ENCODE results near the gene CDK18.

CDK18 gene

GRCh38 chr1:205526431-205526830 lies 22.0 kb downstream of the CDK18 start:
- no peak for DNase-seq (ENCODE audit: low read depth, low spot score)
- Histone ChIP-seq H3K36me3 (ENCODE audit: insufficient read depth, low read length) (no peaks in the 10 kb centered on the region), H3K4me3 (no peak overlapping the region), H3K9me3 (ENCODE audit: low read depth, low read length) (no peaks in the 10 kb centered on the region), H3K27ac (no peak overlapping the region), H3K9ac (ENCODE audit: insufficient read length) (no peak overlapping the region)
- TF ChIP-seq FOXP2 (optimal IDR thresholded peaks at IDR 0.05; ENCODE audit: control extremely low read depth, extremely low read length, insufficient read depth) (no peak), EZH2 (IDR thresholded peaks at IDR 0.05) (no peak), POLR2AphosphoS5 (IDR thresholded peaks at IDR 0.05; ENCODE audit: borderline replicate concordance, low read depth, low read length) (no peak)

GRCh38 chr1:205527931-205528330 lies 23.5 kb downstream of the CDK18 start:
- no peak for DNase-seq (ENCODE audit: low read depth, low spot score)
- Histone ChIP-seq H3K9ac (ENCODE audit: insufficient read length) (no peak overlapping the region), H3K4me3 (no peak overlapping the region), H3K27ac (no peak overlapping the region), H3K9me3 (ENCODE audit: low read depth, low read length) (no peaks in the 10 kb centered on the region), H3K36me3 (ENCODE audit: insufficient read depth, low read length) (no peaks in the 10 kb centered on the region)
- TF ChIP-seq FOXP2 (optimal IDR thresholded peaks at IDR 0.05; ENCODE audit: control extremely low read depth, extremely low read length, insufficient read depth) (no peak), EZH2 (IDR thresholded peaks at IDR 0.05) (no peak), POLR2AphosphoS5 (IDR thresholded peaks at IDR 0.05; ENCODE audit: borderline replicate concordance, low read depth, low read length) (no peak)

GRCh38 chr1:205528446-205528886 lies 24.0 kb downstream of the CDK18 start:
- Histone ChIP-seq H3K4me3 (peak overlapping the region; percentile 17; the same call in 1 of the 2 replicates), H3K36me3 (ENCODE audit: insufficient read depth, low read length) (no peaks in the 10 kb centered on the region), H3K9ac (ENCODE audit: insufficient read length) (no peak overlapping the region), H3K9me3 (ENCODE audit: low read depth, low read length) (no peaks in the 10 kb centered on the region), H3K27ac (no peak overlapping the region)
- no peak for DNase-seq (ENCODE audit: low read depth, low spot score)
- no peak for TF ChIP-seq FOXP2 (optimal IDR thresholded peaks at IDR 0.05; ENCODE audit: control extremely low read depth, extremely low read length, insufficient read depth)
- TF ChIP-seq POLR2AphosphoS5 (IDR thresholded peaks at IDR 0.05; ENCODE audit: borderline replicate concordance, low read depth, low read length): no peak
- TF ChIP-seq EZH2 (IDR thresholded peaks at IDR 0.05): no peak

GRCh38 chr1:205528887-205529825 lies 24.7 kb downstream of the CDK18 start:
- no peaks in the 10 kb centered on the region for H3K9me3 ChIP-seq (ENCODE audit: low read depth, low read length)
- no peak overlapping the region for H3K27ac ChIP-seq
- H3K4me3 ChIP-seq: peak overlapping the region; percentile 43
- H3K9ac ChIP-seq (ENCODE audit: insufficient read length): no peak overlapping the region
- TF ChIP-seq POLR2AphosphoS5 (IDR thresholded peaks at IDR 0.05; ENCODE audit: borderline replicate concordance, low read depth, low read length): no peak
- no peak for TF ChIP-seq FOXP2 (optimal IDR thresholded peaks at IDR 0.05; ENCODE audit: control extremely low read depth, extremely low read length, insufficient read depth)
- TF ChIP-seq EZH2 (IDR thresholded peaks at IDR 0.05): no peak
- H3K36me3 ChIP-seq (ENCODE audit: insufficient read depth, low read length): no peaks in the 10 kb centered on the region
- no peak for DNase-seq (ENCODE audit: low read depth, low spot score)

GRCh38 chr1:205530116-205530515 lies 25.6 kb downstream of the CDK18 start:
- Histone ChIP-seq H3K9me3 (ENCODE audit: low read depth, low read length) (no peaks in the 10 kb centered on the region), H3K36me3 (ENCODE audit: insufficient read depth, low read length) (no peaks in the 10 kb centered on the region), H3K27ac (no peak overlapping the region), H3K9ac (ENCODE audit: insufficient read length) (no peak overlapping the region), H3K4me3 (no peak overlapping the region)
- no peak for TF ChIP-seq POLR2AphosphoS5 (IDR thresholded peaks at IDR 0.05; ENCODE audit: borderline replicate concordance, low read depth, low read length)
- no peak for TF ChIP-seq FOXP2 (optimal IDR thresholded peaks at IDR 0.05; ENCODE audit: control extremely low read depth, extremely low read length, insufficient read depth)
- no peak for TF ChIP-seq EZH2 (IDR thresholded peaks at IDR 0.05)
- DNase-seq (ENCODE audit: low read depth, low spot score): no peak

- Histone ChIP-seq H3K4me3 (no peak overlapping the region), H3K27ac (no peak overlapping the region), H3K9me3 (ENCODE audit: low read depth, low read length) (no peaks in the 10 kb centered on the region), H3K9ac (ENCODE audit: insufficient read length) (no peak overlapping the region), H3K36me3 (ENCODE audit: insufficient read depth, low read length) (no peaks in the 10 kb centered on the region)
- DNase-seq (ENCODE audit: low read depth, low spot score): no peak
- TF ChIP-seq EZH2 (IDR thresholded peaks at IDR 0.05) (no peak), POLR2AphosphoS5 (IDR thresholded peaks at IDR 0.05; ENCODE audit: borderline replicate concordance, low read depth, low read length) (no peak)
Observed at GRCh38 chr1:205531191-205532025, 26.9 kb downstream of the CDK18 start.

GRCh38 chr1:205532026-205532898 lies 27.8 kb downstream of the CDK18 start:
- TF ChIP-seq FOXP2 (optimal IDR thresholded peaks at IDR 0.05; ENCODE audit: control extremely low read depth, extremely low read length, insufficient read depth) (no peak), POLR2AphosphoS5 (IDR thresholded peaks at IDR 0.05; ENCODE audit: borderline replicate concordance, low read depth, low read length) (no peak), EZH2 (IDR thresholded peaks at IDR 0.05) (no peak)
- Histone ChIP-seq H3K9me3 (ENCODE audit: low read depth, low read length) (no peaks in the 10 kb centered on the region), H3K27ac (no peak overlapping the region), H3K9ac (ENCODE audit: insufficient read length) (no peak overlapping the region), H3K4me3 (no peak overlapping the region), H3K36me3 (ENCODE audit: insufficient read depth, low read length) (no peaks in the 10 kb centered on the region)
- DNase-seq (ENCODE audit: low read depth, low spot score): no peak
